Stimulated activated CD8-positive, alpha-beta memory T cell treated with anti-CD3 and anti-CD28 coated beads, Interleukin-4, amount 100 ng/mL, for 48 hours (primary cell): ENCODE results near the gene FAM193B.

Source experiments
- DNase-seq: peaks from one replicate; pipeline ENCODE4 v3.0.0-alpha.2; 2020

FAM193B gene

DNA sequence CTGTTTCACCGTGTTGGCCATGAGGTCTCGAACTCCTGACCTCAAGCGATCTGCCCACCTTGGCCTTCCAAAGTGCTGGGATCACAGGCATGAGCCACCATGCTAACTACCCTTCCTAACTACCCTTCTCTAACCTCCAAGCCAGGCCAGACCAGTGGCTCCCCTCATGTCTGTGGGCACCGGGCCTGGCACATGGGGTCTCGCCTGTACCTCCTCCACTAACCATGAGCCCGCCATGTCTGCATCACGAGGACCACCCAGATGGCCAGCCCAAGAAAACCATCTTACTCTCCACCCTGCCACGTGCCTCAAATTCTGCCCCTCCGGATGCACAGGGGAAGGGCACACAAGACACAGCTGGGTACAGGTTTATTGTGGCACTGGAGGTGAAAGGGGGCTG is 71.3 kb downstream of the FAM193B start:
- DNase-seq, result no peak

DNA sequence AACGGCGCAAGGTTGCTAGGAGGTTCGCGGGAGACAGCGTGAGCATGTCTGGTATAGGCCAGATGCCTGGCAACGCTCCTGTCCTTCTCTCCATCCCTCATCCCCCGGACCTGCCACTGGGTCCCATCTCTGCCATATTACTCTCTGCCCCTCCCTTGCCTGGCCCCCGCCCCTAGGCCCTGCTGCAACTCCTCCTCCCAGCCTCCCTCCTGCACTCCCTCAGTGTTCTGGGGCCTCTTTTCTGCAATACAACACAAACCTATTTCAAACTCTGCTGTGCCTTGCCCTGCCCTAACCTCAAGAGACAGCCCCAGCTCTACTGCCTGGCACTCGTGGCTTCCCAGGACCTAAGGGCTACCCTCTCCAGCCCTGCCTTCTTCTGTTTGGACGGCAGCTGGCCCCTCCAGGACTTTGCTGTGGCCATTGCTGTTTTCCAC is 72.0 kb downstream of the FAM193B start:
- no peak for DNase-seq

DNA sequence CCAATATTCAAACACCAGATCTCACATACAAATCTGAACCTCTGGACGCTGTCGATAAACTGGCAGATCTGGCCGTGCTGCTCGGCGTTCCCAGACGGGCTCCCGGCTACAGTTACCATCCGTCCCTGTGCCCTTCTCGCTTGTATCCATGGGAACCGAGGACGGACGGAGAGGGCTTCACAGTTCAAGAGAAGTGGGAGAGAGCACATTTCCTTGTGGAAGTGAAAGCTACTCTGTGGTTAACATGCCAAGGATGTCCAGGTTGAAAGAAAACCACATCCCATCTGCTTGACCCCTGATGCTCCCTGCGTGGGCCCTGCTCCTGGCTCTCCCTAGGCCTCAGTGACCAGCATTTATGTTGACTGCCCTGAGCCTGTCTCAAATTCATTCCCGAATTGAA is 74.6 kb downstream of the FAM193B start:
- DNase-seq, result no peak

DNA sequence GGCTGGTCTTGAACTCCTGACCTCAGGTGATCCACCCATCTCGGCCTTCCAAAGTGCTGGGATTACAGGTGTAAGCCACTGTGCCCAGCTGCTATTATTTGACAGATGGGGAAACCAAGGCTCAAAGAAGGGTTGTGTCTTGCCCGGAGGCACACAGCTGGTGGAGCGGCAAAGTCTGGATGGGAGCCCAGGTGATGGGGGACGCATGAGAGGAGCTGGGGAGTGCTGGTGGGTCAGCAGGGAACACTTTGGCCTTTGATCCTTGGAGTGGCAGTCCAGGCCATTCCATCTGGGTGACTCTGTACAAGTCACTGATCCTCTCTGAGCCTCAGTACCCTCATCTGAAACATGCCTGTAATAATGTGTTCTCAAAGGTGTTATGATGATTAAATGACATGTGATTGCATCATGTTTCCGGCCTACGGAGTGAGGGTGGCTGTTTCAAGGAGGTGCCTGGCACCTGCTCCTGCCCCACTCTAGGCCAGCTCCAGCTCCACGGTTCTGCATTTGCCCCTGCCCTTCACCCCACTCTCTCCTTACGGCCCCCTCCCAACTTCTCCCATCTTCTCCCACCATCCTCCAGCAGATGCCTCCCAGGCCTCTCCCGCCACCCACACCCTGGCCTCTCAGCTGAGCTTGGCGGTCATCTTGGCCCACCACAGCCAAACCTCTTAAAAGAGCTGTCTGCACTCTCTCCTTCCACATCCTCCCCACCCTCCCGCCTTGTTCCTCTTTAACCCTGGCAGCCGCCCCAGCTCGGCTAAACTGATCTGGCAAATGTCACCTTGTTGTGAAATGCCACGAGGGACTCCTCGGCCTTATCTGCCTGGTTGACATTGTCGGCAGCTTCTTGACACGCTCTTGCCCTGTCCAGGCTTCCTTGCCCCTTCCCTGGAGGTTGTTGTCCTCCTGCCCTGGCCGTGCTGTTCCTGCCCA is 75.4 kb downstream of the FAM193B start:
- DNase-seq, result peak; percentile 70

DNA sequence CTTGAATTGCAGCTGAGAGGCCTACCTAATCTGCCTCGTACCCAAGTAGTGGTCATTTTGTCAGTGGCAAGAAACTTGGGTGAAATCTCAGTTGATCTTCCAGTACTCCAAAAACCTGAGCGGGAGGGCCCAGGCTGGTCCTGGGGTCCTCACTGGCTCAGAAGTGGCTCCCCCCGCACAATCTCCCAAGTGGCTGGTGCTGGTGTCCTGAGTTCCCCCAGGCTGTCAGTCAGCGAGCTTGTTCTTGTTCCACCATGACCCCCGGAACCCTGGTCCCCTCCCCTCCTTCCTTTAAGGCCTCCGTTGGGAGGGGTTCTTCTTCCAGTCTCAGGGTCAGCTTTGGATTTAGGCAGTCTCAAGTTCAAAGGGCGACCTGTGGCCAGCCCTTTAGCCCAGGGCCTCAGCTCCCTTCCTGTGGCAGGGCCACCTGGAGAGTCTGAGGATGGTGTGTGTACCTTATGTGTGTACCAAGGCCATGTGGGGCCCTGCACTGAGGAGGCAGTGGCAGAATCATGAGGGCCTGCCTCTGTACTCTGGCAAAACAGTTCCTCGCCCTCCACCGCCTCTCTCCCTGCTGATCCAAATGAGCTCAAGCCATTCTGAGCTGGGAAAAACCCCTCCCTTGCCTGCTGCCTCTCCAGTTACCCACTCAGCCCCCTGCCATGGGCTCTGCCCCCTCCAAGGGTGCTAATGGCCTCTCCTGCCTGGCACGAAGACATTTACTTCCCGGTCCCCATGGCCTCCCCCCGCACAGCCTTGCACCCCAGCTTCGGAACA is 76.5 kb downstream of the FAM193B start:
- DNase-seq, result no peak

DNA sequence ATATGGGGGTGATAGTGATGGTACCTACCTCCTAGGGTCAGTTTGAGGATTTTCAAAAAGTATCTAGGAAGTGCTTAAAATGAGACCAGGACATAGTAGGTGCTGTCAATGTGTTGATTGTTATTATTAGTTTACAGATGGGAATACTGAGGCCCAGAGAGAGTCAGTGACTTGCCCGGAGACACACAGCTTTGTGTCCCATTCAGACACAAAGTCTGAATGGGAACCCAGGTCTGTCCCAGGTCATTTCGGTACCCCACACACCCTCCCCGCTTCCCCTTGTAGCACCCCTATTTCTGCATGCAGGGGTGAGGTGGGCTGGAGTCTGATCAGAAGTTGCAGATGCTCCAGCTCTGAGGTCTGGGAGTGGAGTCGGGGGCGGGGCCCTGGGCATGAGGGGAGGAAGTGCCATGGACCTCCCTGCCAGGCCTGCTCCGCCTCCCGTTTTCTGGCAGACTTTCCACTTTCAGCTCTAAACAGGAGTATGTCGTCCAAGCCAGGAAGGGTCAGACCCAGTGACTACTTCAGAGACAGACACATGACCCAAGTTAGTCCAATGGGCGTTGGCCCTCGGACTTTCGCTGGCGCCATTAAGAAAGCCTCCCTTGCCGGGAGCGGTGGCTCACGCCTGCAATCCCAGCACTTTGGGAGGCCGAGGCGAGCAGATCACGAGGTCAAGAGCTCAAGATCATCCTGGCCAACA is 77.7 kb downstream of the FAM193B start:
- no peak for DNase-seq

DNA sequence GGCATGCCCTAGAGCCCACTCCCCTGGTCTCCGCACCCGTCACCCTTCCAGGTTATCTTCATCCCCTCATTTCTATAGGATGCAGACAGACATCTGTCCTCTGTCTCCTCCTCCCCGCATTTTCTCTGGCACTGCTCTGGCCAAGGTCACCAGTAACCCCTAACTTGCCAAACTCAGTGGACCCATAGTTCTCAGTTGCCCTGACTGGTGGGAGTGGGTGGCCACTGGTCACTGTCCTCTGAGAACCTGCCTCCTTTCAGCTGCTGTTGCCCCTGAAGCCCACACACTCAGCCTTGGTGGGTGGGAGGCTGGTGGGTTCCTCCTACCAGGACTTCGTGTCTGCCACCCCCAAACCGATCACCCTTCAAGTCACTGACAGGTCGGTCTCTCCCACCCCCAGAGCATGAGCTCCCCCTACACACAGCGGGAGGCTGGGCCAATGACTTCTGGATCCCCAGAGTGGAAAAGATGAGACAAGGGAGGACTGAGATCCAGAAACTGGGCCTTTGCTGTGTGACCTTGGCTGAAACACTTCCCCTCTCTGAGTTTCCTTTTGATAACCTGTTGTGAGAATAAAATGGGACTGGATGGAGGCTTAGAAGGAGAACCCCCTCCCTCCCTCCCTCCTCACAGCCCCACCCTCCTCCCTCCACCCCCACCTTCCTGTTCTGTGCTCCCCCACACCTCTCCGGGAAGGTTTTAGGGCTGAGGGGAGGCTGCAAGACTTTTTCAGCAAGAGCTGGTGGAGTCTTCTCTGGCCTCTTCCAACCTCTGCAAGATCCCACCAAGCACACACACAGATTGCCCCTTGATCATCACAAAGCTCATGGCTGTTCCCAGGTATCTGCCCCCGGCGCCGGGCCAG is 78.6 kb downstream of the FAM193B start:
- no peak for DNase-seq

DNA sequence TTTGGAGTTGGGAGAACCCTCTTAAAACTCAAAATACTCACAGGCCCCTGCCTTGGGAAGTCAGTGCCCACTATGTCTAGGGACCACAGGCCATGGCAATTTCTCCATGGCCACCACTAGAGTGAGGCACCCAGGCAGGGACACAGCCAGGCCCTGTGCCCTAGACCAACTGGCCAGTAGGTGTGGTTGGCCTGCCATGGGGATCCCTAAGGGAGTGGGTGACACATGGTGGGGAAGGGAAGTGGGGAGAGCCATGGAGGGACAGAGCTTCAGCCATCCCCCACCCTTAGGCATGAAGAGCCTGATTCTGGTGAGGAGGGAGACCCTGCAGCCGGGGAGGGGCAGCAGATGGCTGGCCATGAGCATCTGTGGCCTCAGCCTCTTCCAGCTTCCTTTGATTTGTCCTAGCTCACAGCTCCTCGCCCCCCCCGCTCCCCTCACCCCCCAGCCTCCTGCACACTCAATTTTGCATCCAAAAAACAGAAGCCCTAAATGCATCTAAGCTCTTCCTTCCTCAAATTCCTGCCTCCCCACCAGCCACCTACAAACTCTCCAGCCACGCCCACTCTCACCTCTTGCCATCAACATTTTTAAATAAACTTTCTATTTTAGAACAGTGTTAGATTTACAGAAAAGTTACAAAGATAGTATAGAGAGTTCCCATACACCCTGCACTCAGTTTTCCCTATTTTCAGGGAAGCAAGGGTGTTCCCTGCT is 79.4 kb downstream of the FAM193B start:
- DNase-seq, result no peak

DNA sequence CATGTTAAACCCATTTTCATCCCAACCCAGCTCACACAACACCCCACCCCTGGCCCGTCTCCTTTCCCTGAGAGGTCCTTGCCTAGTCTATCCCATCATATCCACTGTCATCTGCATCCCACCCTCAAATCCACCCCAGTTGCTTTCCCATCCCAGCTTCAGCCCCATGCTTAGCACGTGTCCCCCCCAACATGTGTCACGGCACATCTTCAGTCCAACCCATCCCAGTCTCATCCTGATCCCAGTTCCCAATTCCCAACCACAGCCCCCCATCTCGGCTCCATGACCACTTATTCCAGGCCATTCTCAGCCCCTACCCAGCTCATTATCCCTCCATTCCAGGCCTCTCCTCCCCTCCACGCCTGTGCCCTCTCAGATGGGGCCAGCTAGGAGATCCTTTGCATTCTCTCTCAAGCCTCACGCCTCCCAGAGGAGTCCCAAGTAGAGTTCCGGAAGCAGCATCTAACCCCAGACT is 80.3 kb downstream of the FAM193B start:
- no peak for DNase-seq

DNA sequence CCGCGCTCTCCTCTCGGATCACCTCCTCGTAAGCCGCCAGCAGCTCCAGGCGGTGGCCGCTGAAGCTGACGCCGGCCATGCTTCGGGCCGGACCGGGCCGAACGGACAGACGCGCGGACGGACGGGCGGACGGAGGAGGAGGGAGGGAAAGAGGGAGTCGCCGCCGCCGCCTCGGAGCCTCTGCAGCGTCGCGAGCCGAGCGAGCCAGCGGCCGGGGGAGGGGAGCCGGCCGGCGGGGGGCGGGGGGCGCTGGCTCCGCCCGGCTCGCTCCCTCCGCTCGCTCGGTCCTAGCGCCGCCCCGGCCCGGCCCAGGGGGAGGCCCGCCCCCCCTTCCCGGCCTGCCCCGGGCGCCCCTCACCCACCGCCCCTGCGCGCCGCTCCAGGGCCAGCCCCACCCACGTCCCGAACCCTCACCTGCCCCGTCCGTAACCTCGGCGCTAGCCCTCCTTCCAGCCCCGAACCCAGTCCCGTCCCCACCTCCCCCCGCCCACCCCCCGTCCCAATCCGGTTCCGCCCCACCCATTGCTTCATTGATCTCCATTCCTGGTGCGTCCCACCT is 80.8 kb downstream of the FAM193B start, which contains the start of gene DBN1:
TSS of gene DBN1 (minus strand) at position 192 of the 559 bp plus-strand sequence. CDS start at position 79, 113 bp downstream.
- no peak for DNase-seq

DNA sequence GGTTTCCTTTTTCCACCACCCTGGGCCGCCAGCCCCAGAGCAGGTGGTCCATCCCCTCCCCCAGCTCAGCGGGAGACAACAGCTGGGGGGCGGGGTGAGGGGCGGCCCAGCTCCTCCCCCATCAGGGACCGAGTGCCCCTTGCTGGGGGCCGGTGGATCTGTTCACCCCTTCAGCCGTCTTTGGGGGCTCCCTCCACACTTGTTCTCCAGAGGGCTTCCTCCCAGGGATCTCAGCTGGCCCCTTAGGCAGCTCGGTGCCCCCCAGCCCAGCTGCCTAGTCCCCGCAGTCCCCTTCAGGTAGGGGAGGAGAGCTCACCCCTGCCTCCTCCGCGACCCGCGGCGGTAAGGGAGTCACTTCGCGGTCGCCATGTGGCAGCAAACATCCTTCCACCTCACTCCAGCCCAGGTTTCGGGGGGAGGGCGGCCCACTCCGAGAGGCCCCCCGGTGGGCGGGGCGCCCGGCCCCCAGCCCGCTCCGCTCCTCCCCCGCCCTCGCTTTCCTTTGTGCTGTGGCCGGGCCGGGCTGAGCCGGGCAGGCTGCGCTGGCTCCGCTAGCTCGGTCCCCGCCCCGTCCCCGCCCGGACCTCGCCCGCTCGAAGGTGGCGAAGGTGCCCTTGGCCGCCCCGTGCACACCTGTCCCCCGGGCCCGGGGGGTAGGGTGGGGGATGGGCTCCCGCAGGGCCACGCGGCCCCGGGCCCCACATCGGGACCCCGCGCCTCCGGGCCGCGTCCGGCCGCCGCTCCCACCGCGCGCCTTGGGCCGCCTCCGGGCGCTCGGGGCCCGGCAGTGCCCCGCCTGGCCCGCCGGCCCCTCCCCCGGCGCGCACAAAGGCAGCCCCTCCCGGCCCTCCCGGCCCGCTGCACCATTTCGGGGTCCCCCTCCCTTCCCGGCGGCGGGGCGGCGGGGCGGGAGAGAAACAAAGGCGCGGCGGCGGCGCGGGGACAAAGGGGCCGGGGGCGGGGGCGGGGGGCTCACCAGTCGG is 81.6 kb downstream of the FAM193B start:
- peak; percentile 86 for DNase-seq

DNA sequence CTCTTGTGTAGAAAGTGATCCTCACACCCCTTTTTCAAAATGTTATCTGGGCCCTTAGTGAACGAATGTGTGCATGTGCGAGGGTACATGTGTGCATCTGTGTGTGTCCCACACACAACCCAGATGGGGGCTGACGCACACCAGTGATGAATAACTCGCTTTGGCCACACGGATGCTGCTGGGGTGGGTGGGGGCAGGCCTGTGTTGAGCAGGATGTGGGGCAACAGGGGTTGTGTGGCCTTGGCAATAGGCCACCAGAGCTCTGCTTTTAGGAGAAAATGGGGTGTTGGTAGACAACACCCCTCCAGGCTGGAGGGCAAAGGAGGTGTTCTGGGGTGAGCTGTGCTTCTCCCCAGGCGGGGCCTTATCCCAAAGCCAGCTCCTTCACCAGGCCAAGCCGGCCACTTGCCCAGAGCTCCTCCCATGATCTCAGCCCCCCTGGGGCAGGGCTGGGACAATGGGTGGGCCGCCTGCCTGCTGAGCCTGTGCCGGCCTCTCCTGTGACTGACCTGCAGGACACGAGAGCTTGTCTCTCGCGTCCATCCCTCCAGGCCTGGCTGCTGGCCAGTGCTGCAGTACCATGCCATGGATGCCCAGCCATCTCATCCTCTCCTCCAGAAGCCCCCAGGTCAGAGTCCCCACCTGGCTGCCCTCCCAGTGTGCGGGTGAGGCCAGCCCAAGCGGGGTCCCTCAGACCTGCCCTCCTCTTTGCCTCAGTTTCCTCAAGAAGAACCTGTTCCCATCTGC is 82.6 kb downstream of the FAM193B start:
- DNase-seq, result peak; percentile 75

DNA sequence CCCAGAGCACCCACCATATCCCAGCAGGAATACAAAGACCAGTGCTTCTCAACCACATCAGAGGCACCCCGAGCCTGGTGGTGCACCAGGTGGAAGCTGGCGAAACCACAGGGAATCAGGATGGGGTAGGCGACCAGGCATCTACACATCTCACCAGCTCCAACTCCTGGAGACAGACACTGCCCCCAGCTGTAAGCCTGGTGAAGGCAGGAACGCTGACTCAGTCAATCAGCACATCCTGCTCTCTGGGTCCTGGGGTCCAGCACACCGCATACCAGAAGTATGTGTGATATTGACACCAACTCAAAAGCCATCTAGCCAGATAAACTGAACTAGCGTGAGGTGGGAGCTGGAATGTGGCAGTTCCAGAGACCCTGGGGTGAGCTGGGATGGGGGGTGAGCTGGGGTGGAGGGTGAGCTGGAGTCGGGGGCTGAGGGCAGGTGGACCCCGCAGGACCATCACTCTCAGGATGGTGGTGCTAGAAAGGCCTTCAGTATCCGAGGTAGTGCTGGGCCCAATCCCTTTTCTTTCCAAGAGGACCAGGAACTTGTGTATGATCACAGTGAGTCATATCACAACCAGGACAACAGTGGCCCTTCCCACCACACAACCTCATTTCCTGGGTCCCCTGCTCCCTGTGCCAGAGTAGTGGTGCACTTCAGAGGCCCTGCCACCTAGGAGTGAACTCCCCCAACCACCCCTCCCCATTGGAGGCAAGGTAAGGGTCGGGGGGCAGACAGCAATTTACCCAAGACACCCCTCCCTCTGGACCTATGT is 83.4 kb downstream of the FAM193B start:
- no peak for DNase-seq
